Liver (tissue), 9 donors: ENCODE results near the gene PEX16. TPM values are rescaled to one million over a fixed set of nuclear protein-coding genes. Genes with fewer than 3 reads are reported as not detected.

Experiments
- DNase-seq: peaks from one replicate; pipeline ENCODE4 v3.0.0-alpha.2; 2017; ENCODE audit warnings: low spot score
- H3K27ac ChIP-seq, 2 donors: one replicate each; pipeline ENCODE4 v1.7.0; 2013; ENCODE audit warnings: inconsistent platforms in 2 of 2, low read length in 2 of 2, control low read depth in 1 of 2, low read depth in 1 of 2, mild to moderate bottlenecking in 1 of 2
- H3K27me3 ChIP-seq, 4 donors: one replicate each; pipeline versions ENCODE4 v1.6.1 to v1.7.0; 2013; ENCODE audit warnings: low read length in 3 of 4, inconsistent platforms in 1 of 4, mild to moderate bottlenecking in 1 of 4, moderate library complexity in 1 of 4; ENCODE audit not compliant: control insufficient read depth in 4 of 4, insufficient read depth in 4 of 4
- H3K36me3 ChIP-seq, 4 donors: one replicate each; pipeline versions ENCODE4 v1.6.1 to v1.7.0; 2013; ENCODE audit warnings: low read length in 3 of 4, mild to moderate bottlenecking in 3 of 4, low read depth in 1 of 4, moderate library complexity in 1 of 4; ENCODE audit not compliant: control insufficient read depth in 4 of 4, insufficient read depth in 3 of 4
- H3K4me1 ChIP-seq, 4 donors: one replicate each; pipeline versions ENCODE4 v1.6.1 to v1.7.0; 2013; ENCODE audit warnings: low read length in 3 of 4, mild to moderate bottlenecking in 3 of 4, moderate library complexity in 1 of 4; ENCODE audit not compliant: control insufficient read depth in 4 of 4, insufficient read depth in 4 of 4
- H3K4me3 ChIP-seq, 3 donors: one replicate each; pipeline versions ENCODE4 v1.6.1 to v1.7.0; 2013; ENCODE audit warnings: low read length in 3 of 3, control low read depth in 1 of 3, low read depth in 1 of 3, mild to moderate bottlenecking in 1 of 3
- H3K9ac ChIP-seq, 2 donors: one replicate each; pipeline ENCODE4 v1.7.0; 2013; ENCODE audit warnings: low read length in 2 of 2, mild to moderate bottlenecking in 2 of 2, moderate library complexity in 2 of 2, control low read depth in 1 of 2, low read depth in 1 of 2
- H3K9me3 ChIP-seq, 4 donors: one replicate each; pipeline versions ENCODE4 v1.6.1 to v1.7.0; 2013; ENCODE audit warnings: low read length in 3 of 4; ENCODE audit not compliant: control insufficient read depth in 4 of 4
- CTCF ChIP-seq: fragments of 150-350 bp; IDR thresholded peaks from 2 replicates; pipeline ENCODE4 v1.5.1; 2017; ENCODE audit warnings: improper control_type of control experiment, low read depth, low read length; ENCODE audit not compliant: missing input control
- EGR1 ChIP-seq, 2 donors: IDR thresholded peaks; 2 replicates each; pipeline ENCODE4 v1.6.1; 2016 to 2018; ENCODE audit warnings: antibody characterized with exemption in 2 of 2, low read depth in 2 of 2
- FOXA1 ChIP-seq: IDR thresholded peaks from 2 replicates; pipeline ENCODE4 v1.6.1; 2016; ENCODE audit warnings: antibody characterized with exemption
- FOXA2 ChIP-seq: IDR thresholded peaks from 2 replicates; pipeline ENCODE4 v1.6.1; 2016; ENCODE audit warnings: antibody characterized with exemption
- GABPA ChIP-seq, 2 donors: IDR thresholded peaks in 1 of 2; conservative IDR thresholded peaks in 1 of 2; 2 replicates each; pipeline ENCODE4 v1.6.1; 2016; ENCODE audit warnings: antibody characterized with exemption in 2 of 2, mild to moderate bottlenecking in 1 of 2, moderate library complexity in 1 of 2
- HNF4G ChIP-seq: IDR thresholded peaks from 2 replicates; pipeline ENCODE4 v1.6.1; 2016; ENCODE audit warnings: antibody characterized with exemption
- NR2F2 ChIP-seq: IDR thresholded peaks from 2 replicates; pipeline ENCODE4 v1.6.1; 2016; ENCODE audit warnings: antibody characterized with exemption
- REST ChIP-seq: IDR thresholded peaks from 2 replicates; pipeline ENCODE4 v1.6.1; 2016; ENCODE audit warnings: antibody characterized with exemption, mild to moderate bottlenecking
- RXRA ChIP-seq, 2 donors: IDR thresholded peaks; 2 replicates each; pipeline ENCODE4 v1.6.1; 2017 to 2018; ENCODE audit warnings: antibody characterized with exemption in 2 of 2, mild to moderate bottlenecking in 1 of 2
- SP1 ChIP-seq: IDR thresholded peaks from 2 replicates; pipeline ENCODE4 v1.6.1; 2018; ENCODE audit warnings: antibody characterized with exemption, mild to moderate bottlenecking
- WGBS: extraction: QIAGEN DNeasy Blood & Tissue Kit; methylation state at CpG from one replicate; pipeline ENCODE4 v1.1.7; 2013; 5-methylcytosine and 5-hydroxymethylcytosine counted together
- polyA plus RNA-seq, 2 donors: library from polyadenylated mRNA; stranded (reverse) in 1 of 2; unstranded in 1 of 2; fragments of 200-250 nt in 1 of 2; fragments of >200 nt in 1 of 2; fragmentation: Nextera tagmentation in 1 of 2; extraction: Ambion mirVana in 1 of 2; gene quantifications; one replicate each; pipeline versions ENCODE4 v1.2.1 to v1.2.3, GENCODE V29; 2013 to 2015
- total RNA-seq, 2 donors: library from RNA; depleted of rRNA; stranded (reverse); fragments of >200 nt; gene quantifications; one replicate each; pipeline ENCODE4 v1.2.3, GENCODE V29; 2014
- TF ChIP-seq, protein P1 (sequence below): IDR thresholded peaks from 2 replicates; pipeline ENCODE4 v1.6.1; 2016; ENCODE audit warnings: antibody characterized with exemption
- donor health status: healthy.
- donor health status: healthy.
- donor health status: healthy.
- donor health status: healthy.
- donor health status: healthy.

Gene PEX16
- total and polyA plus RNA-seq, 4 donors, result 18.8 to 41.2 (median 29.8) TPM

DNA sequence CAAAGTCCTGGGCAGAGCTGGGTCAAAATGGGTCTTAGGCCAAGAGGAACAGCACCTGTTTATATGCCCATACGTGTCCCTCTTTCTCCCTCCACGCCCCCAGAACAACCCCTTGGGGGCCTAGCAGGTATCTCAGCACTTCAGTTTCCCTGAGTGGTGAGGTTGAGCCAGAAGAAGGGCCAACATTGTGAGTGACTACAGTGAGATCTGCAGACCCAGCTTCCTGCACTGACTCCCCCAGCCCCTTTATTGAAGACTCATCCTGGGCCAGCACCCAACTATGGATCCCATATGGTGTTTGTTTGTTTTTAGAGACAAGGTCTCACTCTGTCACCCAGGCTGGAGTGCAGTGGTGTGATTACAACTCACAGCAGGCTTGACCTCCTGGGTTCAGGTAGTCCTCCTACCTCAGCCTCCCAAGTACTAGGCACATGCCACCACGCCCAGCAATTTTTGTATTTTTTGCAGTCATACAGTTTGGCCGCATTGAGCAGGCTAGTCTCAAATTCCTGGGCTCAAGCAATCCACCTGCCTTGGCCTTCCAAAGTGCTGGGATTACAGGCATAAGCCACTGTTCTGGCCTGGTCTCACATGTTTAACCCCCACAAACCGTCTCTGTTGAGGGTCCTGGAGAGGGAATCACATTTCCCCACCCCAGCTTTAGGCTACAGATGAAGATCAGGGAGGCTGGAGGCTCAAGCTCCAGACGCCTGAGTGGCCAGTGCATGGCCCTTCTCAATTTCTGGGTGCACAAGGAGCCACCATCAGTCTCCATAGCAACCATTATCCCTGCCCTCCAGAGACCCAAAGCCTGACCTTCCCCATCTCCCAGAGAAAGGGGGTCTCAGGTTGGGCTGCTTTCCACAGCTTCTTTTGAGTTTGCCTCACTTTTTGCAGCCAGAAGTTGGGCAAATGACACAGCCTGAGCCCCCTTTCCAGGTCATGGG is 3.1 kb upstream of the PEX16 start:
- H3K4me1 ChIP-seq, result peaks cover 7 to 31% (median 19%) of the 10 kb centered on the region in 4 donors
- no peaks in the 10 kb centered on the region for H3K9me3 ChIP-seq
- no peaks in the 10 kb centered on the region for H3K27me3 ChIP-seq
- peaks cover 0 to 3% (median 0%) of the 10 kb centered on the region in 4 donors for H3K36me3 ChIP-seq
- 95% methylated on average over 6 of the region's 6 CpGs for WGBS
- H3K9ac ChIP-seq, result no peak overlapping the region
- no peak overlapping the region for H3K27ac ChIP-seq
- no peak for TF ChIP-seq CTCF
- no peak for TF ChIP-seq FOXA2
- TF ChIP-seq NR2F2, result no peak
- TF ChIP-seq, protein P1, sequence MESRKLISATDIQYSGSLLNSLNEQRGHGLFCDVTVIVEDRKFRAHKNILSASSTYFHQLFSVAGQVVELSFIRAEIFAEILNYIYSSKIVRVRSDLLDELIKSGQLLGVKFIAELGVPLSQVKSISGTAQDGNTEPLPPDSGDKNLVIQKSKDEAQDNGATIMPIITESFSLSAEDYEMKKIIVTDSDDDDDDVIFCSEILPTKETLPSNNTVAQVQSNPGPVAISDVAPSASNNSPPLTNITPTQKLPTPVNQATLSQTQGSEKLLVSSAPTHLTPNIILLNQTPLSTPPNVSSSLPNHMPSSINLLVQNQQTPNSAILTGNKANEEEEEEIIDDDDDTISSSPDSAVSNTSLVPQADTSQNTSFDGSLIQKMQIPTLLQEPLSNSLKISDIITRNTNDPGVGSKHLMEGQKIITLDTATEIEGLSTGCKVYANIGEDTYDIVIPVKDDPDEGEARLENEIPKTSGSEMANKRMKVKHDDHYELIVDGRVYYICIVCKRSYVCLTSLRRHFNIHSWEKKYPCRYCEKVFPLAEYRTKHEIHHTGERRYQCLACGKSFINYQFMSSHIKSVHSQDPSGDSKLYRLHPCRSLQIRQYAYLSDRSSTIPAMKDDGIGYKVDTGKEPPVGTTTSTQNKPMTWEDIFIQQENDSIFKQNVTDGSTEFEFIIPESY, result no peak
- no peak for TF ChIP-seq GABPA (IDR thresholded peaks at IDR 0.05 in 1 of 2, conservative IDR thresholded peaks at IDR 0.05 in 1 of 2)
- no peak for TF ChIP-seq REST
- TF ChIP-seq EGR1 (IDR thresholded peaks at IDR 0.05; ENCODE audit: low read depth in 2 of 2), result no peak
- TF ChIP-seq RXRA (IDR thresholded peaks at IDR 0.05), result no peak
- TF ChIP-seq HNF4G, result no peak
- no peak for TF ChIP-seq FOXA1
- H3K4me3 ChIP-seq, result no peak overlapping the region
- DNase-seq, result no peak

GRCh38 chr11:45919806-45920530 is 2.3 kb upstream of the PEX16 start:
- 88% methylated on average over 13 of the region's 13 CpGs for WGBS
- H3K4me1 ChIP-seq, result peaks cover 10 to 40% (median 27%) of the 10 kb centered on the region in 4 donors
- H3K27ac ChIP-seq, result no peak overlapping the region

More at GRCh38 chr11:45919806-45920530, 2.3 kb upstream of the PEX16 start:
- H3K36me3 ChIP-seq, result peaks cover 3 to 7% (median 4%) of the 10 kb centered on the region in 4 donors
- no peak overlapping the region for H3K4me3 ChIP-seq
- no peaks in the 10 kb centered on the region for H3K9me3 ChIP-seq
- no peak overlapping the region for H3K9ac ChIP-seq
- TF ChIP-seq NR2F2 (no peak), FOXA1 (no peak), SP1 (no peak), REST (no peak), CTCF (no peak), FOXA2 (no peak)
- no peak for DNase-seq
- no peaks in the 10 kb centered on the region for H3K27me3 ChIP-seq
